Endothelial cell of umbilical vein (primary cell): ENCODE results near the gene TBC1D19. TPM values are rescaled to one million over a fixed set of nuclear protein-coding genes. Genes with fewer than 3 reads are reported as not detected.

Source experiments
- BruUV-seq: library from RNA; stranded (reverse); fragments of 400-500 nt; replicated peaks from 2 replicates; lab custom pipeline; 2021; lab: Mats Ljungman, UMichigan
- CTCF ChIA-PET: fragments of 300-600, 350-600 bp; sonication (Branson Sonifier 250); formaldehyde crosslinking; loops from one replicate; lab custom pipeline; 2021; ENCODE audit warnings: antibody characterized with exemption, inconsistent platforms; lab: Charles Lee
- POLR2A ChIA-PET: fragments of 300-600, 350-600 bp; sonication (Branson Sonifier 250); formaldehyde crosslinking; loops from one replicate; lab custom pipeline; 2021; ENCODE audit warnings: antibody characterized with exemption, inconsistent platforms; lab: Charles Lee
- DNase-seq: peaks from one replicate; pipeline ENCODE4 v3.0.0-alpha.2; 2011; ENCODE audit warnings: low read depth, low spot score
- FAIRE-seq: peaks from 2 replicates; lab custom pipeline; 2011; peaks lifted over from hg19 to GRCh38; lab: Jason Lieb, UNC
- H2AFZ ChIP-seq: 2 replicates; pipeline ENCODE4 v1.6.0; 2012; ENCODE audit warnings: low read depth, low read length, control low read depth, inconsistent platforms
- H3K27ac ChIP-seq: 2 replicates; pipeline ENCODE4 v1.5.1; 2011; ENCODE audit warnings: low read depth, mild to moderate bottlenecking, control low read depth, low read length, moderate library complexity; ENCODE audit not compliant: insufficient read depth
- H3K27me3 ChIP-seq, 2 experiments: 2 replicates each; pipeline versions ENCODE4 v1.6.0 to v1.6.1; 2011; ENCODE audit warnings: low read length in 2 of 2, mixed read lengths in 1 of 2; ENCODE audit not compliant: control insufficient read depth in 2 of 2, insufficient read depth in 2 of 2
- H3K36me3 ChIP-seq, 2 experiments: 2 replicates in 1 of 2; 3 replicates in 1 of 2; pipeline ENCODE4 v1.5.1; 2011; ENCODE audit warnings: low read length in 2 of 2, mild to moderate bottlenecking in 1 of 2, moderate library complexity in 1 of 2; ENCODE audit not compliant: control insufficient read depth in 2 of 2, insufficient read depth in 2 of 2; ENCODE audit errors: extremely low read depth in 1 of 2
- H3K4me1 ChIP-seq: 3 replicates; pipeline ENCODE4 v1.5.1; 2011; ENCODE audit warnings: mild to moderate bottlenecking, low read length; ENCODE audit not compliant: control insufficient read depth, insufficient read depth; ENCODE audit errors: extremely low read depth
- H3K4me2 ChIP-seq: 2 replicates; pipeline ENCODE4 v1.6.1; 2011; ENCODE audit warnings: low read length, control low read depth, mixed read lengths; ENCODE audit not compliant: insufficient read depth
- H3K4me3 ChIP-seq, 3 experiments: fragments of 200-600 bp in 1 of 3; sonication (generic), shearing (Covaris generic) in 1 of 3; replicated peaks in 1 of 3; 2 replicates each; pipeline ENCODE4 v1.5.1; 2011 to 2016; ENCODE audit warnings: control low read depth in 3 of 3, low read length in 3 of 3, mild to moderate bottlenecking in 2 of 3, inconsistent platforms in 1 of 3, low read depth in 1 of 3, moderate library complexity in 1 of 3; ENCODE audit not compliant: insufficient read depth in 1 of 3
- H3K79me2 ChIP-seq: 2 replicates; pipeline ENCODE4 v1.6.0; 2012; ENCODE audit warnings: low read length, inconsistent platforms; ENCODE audit not compliant: control insufficient read depth, insufficient read depth
- H3K9ac ChIP-seq: replicated peaks from 2 replicates; pipeline ENCODE3; 2011; ENCODE audit warnings: low read length, control low read depth; ENCODE audit not compliant: insufficient read depth; ENCODE audit errors: extremely low read depth
- H3K9me1 ChIP-seq: replicated peaks from 3 replicates; pipeline ENCODE4 v1.6.0; 2011; ENCODE audit warnings: mild to moderate bottlenecking, low read length; ENCODE audit not compliant: control insufficient read depth, insufficient read depth; ENCODE audit errors: extremely low read depth
- H3K9me3 ChIP-seq: replicated peaks from 2 replicates; pipeline ENCODE4 v1.5.1; 2012; ENCODE audit warnings: low read length, inconsistent platforms; ENCODE audit not compliant: control insufficient read depth, insufficient read depth
- H4K20me1 ChIP-seq: replicated peaks from 2 replicates; pipeline ENCODE3; 2011; ENCODE audit warnings: mild to moderate bottlenecking, low read length; ENCODE audit not compliant: control insufficient read depth, insufficient read depth; ENCODE audit errors: extremely low read depth
- CTCF ChIP-seq, 2 donors: IDR thresholded peaks; 1 replicate in 1 of 2; 2 replicates in 1 of 2; pipeline ENCODE4 v1.5.1; 2011; ENCODE audit warnings: low read length in 2 of 2, mild to moderate bottlenecking in 2 of 2, moderate library complexity in 2 of 2, control low read depth in 1 of 2, inconsistent platforms in 1 of 2, low read depth in 1 of 2; ENCODE audit not compliant: insufficient read depth in 1 of 2; ENCODE audit errors: extremely low read depth in 1 of 2
- EZH2 ChIP-seq: IDR thresholded peaks from 2 replicates; pipeline ENCODE4 v1.6.1; 2012; ENCODE audit warnings: borderline replicate concordance, low read depth, mild to moderate bottlenecking, moderate library complexity, low read length, inconsistent platforms; ENCODE audit not compliant: severe bottlenecking
- FOS ChIP-seq: IDR thresholded peaks from 2 replicates; pipeline ENCODE4 v1.6.1; 2011; ENCODE audit warnings: mild to moderate bottlenecking, low read length, moderate library complexity, borderline replicate concordance; ENCODE audit not compliant: insufficient read depth
- GATA2 ChIP-seq: IDR thresholded peaks from 2 replicates; pipeline ENCODE4 v1.7.0; 2011; ENCODE audit warnings: low read depth, mild to moderate bottlenecking, moderate library complexity, mixed read lengths, low read length; ENCODE audit not compliant: insufficient read length, insufficient read depth
- JUN ChIP-seq: IDR thresholded peaks from 2 replicates; pipeline ENCODE4 v1.6.1; 2011; ENCODE audit warnings: borderline replicate concordance, low read depth; ENCODE audit not compliant: insufficient read length, insufficient read depth
- MYC ChIP-seq: IDR thresholded peaks from one replicate; pipeline ENCODE4 v1.6.1; 2011; ENCODE audit warnings: mild to moderate bottlenecking, low read depth, low read length
- POLR2A ChIP-seq: IDR thresholded peaks from 2 replicates; pipeline ENCODE4 v1.6.1; 2012; ENCODE audit warnings: low read depth, mild to moderate bottlenecking, control low read depth, low read length
- POLR2AphosphoS5 ChIP-seq: IDR thresholded peaks from 2 replicates; pipeline ENCODE4 v1.6.1; 2012; ENCODE audit warnings: low read depth, mild to moderate bottlenecking, control low read depth, low read length, moderate library complexity; ENCODE audit not compliant: insufficient read depth
- dilution Hi-C: fragments of 300-500 bp; cut with MboI; formaldehyde crosslinking; loops from one replicate; pipeline ENCODE4 v1.15.0; 2019; ENCODE audit warnings: low sequenced_read_pairs; ENCODE audit not compliant: extremely low pct_ligation_motif_present
- intact Hi-C: fragments of 100-400 bp; cut with micrococcal nuclease; formaldehyde crosslinking; loops from one replicate; pipeline ENCODE4 v1.10.0; 2022
- polyA plus RNA-seq, 4 experiments: library from polyadenylated mRNA; depleted of rRNA in 3 of 4; stranded (reverse) in 3 of 4; unstranded in 1 of 4; fragments of >200 nt; gene quantifications; 2 replicates each; pipeline versions ENCODE4 v1.2.1 to v1.2.3, GENCODE V29; 2011 to 2012; ENCODE audit warnings: missing spikeins in 1 of 4
- total RNA-seq: library from RNA; stranded (reverse); gene quantifications from 2 replicates; pipeline ENCODE4 v1.2.3, GENCODE V29; 2021
- TF ChIP-seq, protein P1 (sequence below): IDR thresholded peaks from 2 replicates; pipeline ENCODE4 v1.6.1; 2011; ENCODE audit not compliant: insufficient read depth, insufficient read length

Gene TBC1D19
- total and polyA plus RNA-seq, 2 donors (not counting 3 experiments of a cell fraction or from before 2014, with no cell fraction given) = 4.4 to 5.9 TPM

DNA sequence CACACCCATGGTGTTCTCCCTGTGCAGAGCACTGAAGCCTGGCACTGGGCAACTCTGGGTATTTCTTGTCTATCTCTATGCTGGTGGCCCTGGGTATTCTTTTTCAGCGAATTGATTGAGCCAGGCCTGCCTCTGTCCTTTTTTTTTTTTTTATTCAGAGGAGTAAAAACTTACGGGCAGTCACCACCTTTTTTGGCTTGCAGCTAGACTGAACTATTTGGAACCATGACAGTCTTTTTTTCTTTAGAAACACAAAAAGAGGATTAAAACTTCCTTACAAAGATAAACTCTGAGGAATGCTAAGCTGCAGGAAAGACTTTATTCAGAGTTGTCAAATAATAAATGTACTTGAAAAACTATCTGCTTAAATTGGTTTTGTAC, 157.6 kb downstream of the TBC1D19 start:
- Histone ChIP-seq H3K27me3 (no peaks in the 10 kb centered on the region), H3K79me2 (no peaks in the 10 kb centered on the region), H3K36me3 (no peaks in the 10 kb centered on the region), H2AFZ (no peak overlapping the region), H3K9me3 (no peaks in the 10 kb centered on the region), H3K27ac (no peak overlapping the region), H3K4me3 (no peak overlapping the region), H4K20me1 (no peaks in the 10 kb centered on the region), H3K9me1 (no peaks in the 10 kb centered on the region), H3K9ac (no peak overlapping the region), H3K4me1 (no peaks in the 10 kb centered on the region), H3K4me2 (no peak overlapping the region)
- dilution Hi-C loops = no loop called here
- no peak for TF ChIP-seq EZH2
- FAIRE-seq = no peak
- BruUV-seq = no TSS peak
- intact Hi-C loops = no loop called here
- ChIA-PET POLR2A (interaction anchor here (0.7 kb wide), 1 partner anchor 289 kb away, joined by 5 read pairs; no protein-coding TSS in a partner anchor), CTCF (no interaction called here)
- DNase-seq = no peak

DNA sequence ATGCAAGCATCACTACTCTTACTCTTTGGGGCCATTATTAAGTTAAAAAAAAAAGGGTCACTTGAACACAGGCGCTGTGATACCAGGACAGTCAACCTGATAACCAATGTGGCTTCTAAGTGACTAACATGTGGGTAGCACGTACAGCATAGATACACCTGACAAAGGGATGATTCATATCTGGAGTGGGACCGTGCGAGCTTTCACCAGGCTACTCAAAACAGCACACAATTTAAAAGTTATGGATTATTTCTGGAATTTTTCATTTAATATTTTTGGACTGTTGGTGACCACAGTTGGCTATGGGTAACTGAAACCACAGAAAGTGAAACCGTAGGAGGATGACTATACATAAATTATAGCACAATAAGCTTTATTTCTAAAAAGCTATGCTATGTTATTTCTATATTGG, 162.9 kb downstream of the TBC1D19 start:
- no peak overlapping the region for H3K27ac ChIP-seq
- no peaks in the 10 kb centered on the region for H3K9me3 ChIP-seq
- BruUV-seq = no TSS peak
- H3K4me3 ChIP-seq = no peak overlapping the region
- dilution Hi-C loops = no loop called here
- no peaks in the 10 kb centered on the region for H3K36me3 ChIP-seq
- H2AFZ ChIP-seq = no peak overlapping the region
- CTCF ChIA-PET = no interaction called here
- intact Hi-C loops = no loop called here
- H4K20me1 ChIP-seq = no peaks in the 10 kb centered on the region
- TF ChIP-seq POLR2AphosphoS5 (no peak), CTCF (IDR thresholded peaks at IDR 0.05; ENCODE audit: extremely low read depth in 1 of 2, insufficient read depth in 1 of 2, low read depth in 1 of 2, low read length in 2 of 2) (no peak), POLR2A (no peak), FOS (no peak), JUN (no peak), GATA2 (no peak), MYC (no peak), EZH2 (no peak)
- TF ChIP-seq, protein P1, sequence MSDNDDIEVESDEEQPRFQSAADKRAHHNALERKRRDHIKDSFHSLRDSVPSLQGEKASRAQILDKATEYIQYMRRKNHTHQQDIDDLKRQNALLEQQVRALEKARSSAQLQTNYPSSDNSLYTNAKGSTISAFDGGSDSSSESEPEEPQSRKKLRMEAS = no peak
- no peak overlapping the region for H3K9ac ChIP-seq
- POLR2A ChIA-PET = no interaction called here
- no peak for FAIRE-seq
- H3K27me3 ChIP-seq = no peaks in the 10 kb centered on the region
- no peak for DNase-seq
- H3K4me2 ChIP-seq = no peak overlapping the region
- H3K9me1 ChIP-seq = no peaks in the 10 kb centered on the region
- H3K79me2 ChIP-seq = no peaks in the 10 kb centered on the region
- no peaks in the 10 kb centered on the region for H3K4me1 ChIP-seq
